GM12872 (cell line): Measurements from ENCODE around the gene KAZN.

Experiments used
- CTCF ChIP-seq: IDR thresholded peaks from 3 replicates; pipeline ENCODE4 v1.5.1; 2011; ENCODE audit warnings: low read depth, mild to moderate bottlenecking, low read length, moderate library complexity; ENCODE audit not compliant: insufficient read depth

KAZN gene

DNA sequence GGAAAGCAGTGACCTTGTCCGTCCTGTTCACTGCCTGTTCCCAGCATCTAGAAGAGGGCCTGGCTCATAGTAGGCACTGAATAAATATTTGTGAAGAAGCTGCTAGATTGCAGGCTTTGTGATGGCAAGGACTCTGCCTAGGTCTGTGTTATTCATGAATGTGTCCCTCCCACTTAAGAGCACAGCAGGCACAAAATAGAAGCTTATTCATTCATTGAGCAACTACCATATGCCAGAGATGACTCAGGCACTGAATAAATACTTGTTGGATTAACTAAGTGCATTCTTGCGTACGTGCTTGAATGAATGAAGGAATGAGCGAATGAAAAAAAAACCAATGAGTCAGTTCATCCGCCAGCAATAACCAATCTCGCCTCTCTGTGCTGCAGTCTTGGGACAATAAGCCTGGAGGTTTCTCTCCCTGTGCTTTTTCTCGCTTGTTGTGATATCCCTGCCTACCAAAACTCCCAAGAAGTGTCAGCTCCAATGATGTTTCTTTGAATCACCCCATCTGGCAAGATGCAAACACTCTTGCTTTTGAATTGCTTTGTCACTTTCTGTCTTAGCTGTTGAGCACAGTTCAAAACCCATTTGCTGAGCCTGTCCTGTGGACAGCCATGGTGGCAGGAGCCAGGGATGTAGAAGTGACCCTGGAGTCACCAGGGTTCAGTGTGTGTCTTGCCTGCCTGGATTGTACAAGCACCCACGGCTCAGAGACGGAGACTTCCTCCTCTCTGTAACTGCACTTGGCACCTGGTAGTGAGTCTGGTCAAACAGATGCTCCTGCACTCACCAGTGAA is 143.9 kb downstream of the KAZN start:
- no peak for TF ChIP-seq CTCF

- no peak for TF ChIP-seq CTCF
Measured at GRCh38 chr1:14743368-14743767, 144.9 kb downstream of the KAZN start.

DNA sequence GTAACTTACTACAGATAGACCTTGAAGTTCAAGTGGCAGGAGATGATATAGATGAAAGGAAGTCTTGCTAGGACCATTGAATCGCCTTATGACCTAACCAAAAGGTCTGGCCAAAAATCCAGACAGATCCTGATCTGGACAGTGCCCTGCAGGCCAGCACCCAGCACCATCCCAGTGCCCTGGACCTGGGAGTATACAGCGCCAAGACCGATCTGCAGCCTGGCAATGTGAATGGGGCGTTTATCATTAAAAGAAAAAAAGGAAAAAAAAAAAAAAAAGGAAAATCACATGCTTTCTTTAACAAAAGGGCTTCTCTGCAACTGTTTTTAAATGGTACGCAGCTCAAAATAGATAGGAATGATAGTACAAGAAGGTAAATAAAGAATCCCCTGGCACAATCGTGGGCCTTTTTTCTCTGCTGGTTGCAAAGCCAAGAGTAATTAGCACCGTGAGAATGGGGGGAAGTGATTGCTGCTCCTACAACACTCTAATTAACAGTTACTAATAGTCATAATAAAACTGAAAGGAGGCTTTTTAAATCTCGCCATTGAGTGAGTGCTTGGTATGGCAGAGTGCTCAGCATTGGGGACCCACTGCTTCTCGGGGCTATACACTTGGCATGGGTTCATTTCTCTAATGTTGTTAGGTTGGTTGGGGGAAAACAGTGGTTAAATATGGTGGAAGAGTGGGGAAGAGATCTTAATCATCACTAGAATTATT is 146.7 kb downstream of the KAZN start:
- no peak for TF ChIP-seq CTCF

DNA sequence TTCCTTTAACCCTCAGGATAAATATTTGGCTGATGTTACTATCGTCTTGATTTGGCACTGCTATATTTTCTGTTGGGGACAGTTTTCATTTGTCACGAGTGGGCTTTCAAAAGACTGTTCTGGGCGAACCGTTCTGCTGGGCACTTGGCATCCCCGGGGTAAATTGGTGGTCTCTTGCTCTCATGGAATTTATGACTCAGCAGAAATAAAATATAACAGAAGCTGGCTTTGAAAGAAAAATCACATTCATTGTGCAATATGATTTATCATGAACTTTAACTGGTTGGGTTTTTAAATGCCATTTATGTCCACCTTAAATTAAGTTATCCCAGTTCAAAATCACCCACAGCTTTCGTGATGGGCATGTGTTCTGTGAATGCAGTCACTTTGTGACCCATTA is 147.3 kb downstream of the KAZN start:
- no peak for TF ChIP-seq CTCF

GRCh38 chr1:14746393-14746792 is 147.9 kb downstream of the KAZN start:
- TF ChIP-seq CTCF, result no peak

DNA sequence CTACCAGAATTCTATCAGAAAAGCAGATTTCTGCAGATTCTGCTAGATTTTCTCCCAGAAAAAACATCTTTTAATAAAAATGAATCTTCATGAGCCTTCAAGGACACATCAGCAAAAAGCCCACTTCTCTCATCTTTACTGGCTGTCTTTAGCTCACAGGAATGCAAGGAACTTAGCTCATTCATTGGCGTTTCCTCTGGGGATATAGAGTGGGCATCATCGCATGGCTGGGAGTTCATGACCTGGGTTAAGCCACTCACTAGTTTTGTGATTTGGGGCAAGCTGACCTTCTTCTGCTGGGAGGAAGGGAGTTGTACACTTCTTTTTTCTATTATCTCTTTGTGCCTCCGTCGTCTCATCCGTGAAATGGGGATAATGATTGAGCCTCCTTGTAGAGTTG is 149.7 kb downstream of the KAZN start:
- TF ChIP-seq CTCF, result no peak

GRCh38 chr1:14748977-14749376 is 150.5 kb downstream of the KAZN start:
- no peak for TF ChIP-seq CTCF
